NCI-H2227 (cell line): ENCODE data around the gene NUP188.

Experiments
- DNase-seq: peaks from one replicate; lab custom pipeline; 2025; ENCODE audit not compliant: unreplicated experiment; lab: John Stamatoyannopoulos, UW

NUP188 gene

DNA sequence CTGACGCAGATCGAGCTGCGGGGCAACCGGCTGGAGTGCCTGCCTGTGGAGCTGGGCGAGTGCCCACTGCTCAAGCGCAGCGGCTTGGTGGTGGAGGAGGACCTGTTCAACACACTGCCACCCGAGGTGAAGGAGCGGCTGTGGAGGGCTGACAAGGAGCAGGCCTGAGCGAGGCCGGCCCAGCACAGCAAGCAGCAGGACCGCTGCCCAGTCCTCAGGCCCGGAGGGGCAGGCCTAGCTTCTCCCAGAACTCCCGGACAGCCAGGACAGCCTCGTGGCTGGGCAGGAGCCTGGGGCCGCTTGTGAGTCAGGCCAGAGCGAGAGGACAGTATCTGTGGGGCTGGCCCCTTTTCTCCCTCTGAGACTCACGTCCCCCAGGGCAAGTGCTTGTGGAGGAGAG, 31.3 kb upstream of the NUP188 start:
- no peak for DNase-seq

DNA sequence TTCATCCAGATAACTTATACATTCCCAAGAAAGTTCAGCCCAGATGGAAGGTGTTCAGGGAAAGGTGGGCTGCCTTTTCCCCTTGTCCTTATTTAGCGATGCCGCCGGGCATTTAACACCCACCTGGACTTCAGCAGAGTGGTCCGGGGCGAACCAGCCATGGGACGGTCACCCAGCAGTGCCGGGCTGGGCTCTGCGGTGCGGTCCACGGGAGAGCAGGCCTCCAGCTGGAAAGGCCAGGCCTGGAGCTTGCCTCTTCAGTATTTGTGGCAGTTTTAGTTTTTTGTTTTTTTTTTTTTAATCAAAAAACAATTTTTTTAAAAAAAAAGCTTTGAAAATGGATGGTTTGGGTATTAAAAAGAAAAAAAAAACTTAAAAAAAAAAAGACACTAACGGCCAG, 30.8 kb upstream of the NUP188 start:
- DNase-seq, result no peak

DNA sequence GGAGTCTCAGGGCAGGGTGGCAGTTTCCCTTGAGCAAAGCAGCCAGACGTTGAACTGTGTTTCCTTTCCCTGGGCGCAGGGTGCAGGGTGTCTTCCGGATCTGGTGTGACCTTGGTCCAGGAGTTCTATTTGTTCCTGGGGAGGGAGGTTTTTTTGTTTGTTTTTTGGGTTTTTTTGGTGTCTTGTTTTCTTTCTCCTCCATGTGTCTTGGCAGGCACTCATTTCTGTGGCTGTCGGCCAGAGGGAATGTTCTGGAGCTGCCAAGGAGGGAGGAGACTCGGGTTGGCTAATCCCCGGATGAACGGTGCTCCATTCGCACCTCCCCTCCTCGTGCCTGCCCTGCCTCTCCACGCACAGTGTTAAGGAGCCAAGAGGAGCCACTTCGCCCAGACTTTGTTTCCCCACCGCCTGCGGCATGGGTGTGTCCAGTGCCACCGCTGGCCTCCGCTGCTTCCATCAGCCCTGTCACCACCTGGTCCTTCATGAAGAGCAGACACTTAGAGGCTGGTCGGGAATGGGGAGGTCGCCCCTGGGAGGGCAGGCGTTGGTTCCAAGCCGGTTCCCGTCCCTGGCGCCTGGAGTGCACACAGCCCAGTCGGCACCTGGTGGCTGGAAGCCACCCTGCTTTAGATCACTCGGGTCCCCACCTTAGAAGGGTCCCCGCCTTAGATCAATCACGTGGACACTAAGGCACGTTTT, 30.2 kb upstream of the NUP188 start:
- no peak for DNase-seq

DNA sequence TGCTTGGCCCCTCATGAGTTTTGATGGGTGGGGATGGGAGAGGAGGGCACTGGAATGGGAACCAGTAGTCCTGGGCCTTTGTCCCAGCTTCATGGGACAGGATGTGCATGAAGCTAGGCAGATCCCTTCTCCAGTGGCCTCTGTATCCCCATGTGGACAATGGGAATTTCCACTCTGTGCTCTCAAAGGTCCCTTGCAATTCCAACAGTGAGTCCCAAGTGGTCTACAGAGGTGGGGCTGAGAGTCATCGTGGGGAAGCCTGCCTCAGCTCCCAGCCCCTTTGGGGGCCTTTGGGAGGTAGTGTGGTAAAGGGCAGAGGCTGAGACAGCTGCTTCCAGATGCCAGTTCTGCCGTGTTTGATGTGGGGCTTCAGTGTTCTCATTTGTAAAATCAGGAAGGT, 28.6 kb upstream of the NUP188 start:
- DNase-seq, result no peak

DNA sequence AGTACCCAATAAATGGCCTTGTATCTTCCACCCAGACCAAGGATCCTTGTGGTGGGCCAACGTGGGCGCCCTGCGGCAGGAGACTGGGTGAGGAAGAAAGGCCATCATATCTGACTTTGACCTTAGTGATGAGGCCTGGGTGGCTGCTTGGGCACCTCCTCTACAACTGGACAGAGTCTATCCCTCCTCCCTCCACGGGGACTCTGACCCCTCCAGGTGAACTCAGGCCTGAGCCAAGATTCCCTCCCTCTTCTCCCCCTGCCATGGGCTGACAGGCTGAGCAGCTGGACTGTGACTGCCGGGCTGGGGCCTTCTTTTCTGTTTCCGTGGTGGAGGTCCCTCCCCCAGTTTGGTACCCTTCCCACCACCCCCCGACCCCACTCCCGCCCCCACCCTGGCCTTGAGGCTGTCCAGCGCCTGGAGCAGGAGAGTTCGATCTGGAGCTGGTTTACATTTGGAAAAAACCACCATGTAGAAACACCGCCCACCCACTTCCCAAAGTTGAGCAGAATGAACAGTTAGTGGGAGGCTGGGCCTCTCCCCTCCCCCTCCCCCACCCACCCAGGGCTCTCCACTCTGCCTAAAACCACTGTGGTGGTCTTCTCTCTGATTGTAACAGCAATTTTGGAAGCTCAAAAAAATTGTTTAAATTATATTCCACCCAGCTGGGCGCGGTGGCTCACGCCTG, 28.0 kb upstream of the NUP188 start:
- DNase-seq, result no peak

DNA sequence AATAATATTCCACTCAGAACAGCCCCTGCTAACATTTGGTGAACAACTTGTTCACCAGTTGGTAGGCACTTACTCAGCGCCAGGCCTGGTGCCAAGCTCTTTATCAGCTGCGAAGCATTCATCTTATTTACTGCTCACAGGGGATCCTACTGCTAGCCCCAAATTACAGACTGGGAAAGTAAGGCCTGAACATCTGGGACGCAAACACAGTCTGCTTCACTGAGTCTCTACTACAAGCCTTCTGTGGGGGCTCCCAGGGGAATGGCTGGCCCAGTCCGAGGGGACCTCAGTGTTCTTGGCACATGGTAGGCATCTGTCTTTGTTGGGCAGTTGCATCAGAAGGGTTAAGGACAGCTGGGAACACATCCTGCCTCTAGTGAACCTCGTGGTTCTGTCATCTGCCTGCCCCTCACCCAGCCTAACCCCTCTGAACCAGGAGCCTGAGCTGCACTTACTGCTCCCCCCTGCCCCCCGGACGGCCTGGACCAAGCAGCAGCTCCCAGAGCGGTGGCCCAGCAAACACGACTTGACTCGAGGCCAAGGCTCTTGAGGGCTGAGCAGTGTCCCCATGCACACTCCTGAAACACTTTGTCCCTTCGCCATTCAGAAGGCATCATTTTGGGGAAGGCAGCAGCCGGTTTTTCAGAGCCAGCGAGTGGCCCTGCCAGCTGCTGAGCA, 27.0 kb upstream of the NUP188 start, which contains the start of gene PHYHD1:
TSS of gene PHYHD1 (plus strand) at position 602 of the 678 bp plus-strand sequence. CDS start 1,342 bp downstream, outside the sequence.
- DNase-seq, result no peak

DNA sequence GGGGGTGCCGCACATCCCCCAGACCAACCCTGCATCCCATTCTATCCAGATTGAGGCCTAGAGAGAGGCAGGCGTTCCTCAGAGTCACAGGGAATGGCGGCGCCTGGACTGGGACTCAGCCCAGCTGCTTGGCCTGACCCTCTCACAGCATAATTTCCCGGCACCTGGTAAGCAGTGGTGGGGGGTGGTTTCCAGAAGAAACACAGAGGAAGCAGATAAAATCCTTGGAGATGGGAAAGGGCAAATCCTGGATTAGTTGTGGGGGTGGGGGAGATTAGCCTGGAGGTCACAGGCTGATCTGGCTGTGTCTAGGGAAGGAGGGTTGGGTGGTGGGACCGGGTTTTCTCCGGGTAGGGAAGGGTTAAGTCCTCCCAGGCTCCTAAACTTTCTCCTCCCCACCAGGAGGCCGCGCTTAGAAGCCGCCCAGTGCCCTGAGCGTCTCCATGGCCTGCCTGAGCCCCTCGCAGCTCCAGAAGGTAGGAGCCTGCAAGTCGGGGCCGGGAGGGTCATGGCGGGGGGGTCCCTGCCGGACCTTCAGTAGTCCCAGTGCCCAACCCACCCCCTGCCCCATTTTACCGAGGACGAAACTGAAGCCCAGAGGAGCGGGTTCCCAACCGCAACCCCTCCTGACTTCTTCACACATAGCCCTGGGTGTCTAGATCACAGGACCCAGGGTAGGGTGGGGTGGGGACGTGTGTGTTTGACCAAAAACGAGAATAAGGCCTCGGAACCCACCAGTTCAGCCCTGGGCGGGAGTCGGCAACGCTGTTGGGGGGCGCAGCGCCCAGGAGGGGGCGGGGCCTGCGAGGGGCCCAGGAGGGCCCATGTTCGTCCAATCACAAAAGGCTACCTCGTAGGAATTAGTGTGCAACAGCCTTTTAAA, 25.4 kb upstream of the NUP188 start:
- no peak for DNase-seq

DNA sequence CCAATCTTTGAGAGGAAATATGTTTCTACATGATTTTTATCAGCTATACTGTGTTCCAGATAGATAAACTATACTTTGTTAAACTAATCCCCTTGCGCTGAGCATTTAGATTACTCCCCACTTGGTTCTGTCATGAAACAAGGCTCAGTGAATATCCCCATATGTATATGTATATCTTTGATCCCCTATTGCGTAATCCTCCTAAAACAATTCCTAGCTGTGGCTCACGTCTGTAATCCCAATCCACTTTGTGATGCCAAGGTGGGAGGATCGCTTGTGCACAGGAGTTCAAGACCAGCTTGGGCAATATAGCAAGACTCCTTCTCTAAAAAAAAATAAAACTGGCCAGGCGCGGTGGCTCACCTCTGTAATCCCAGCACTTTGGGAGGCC, 24.0 kb upstream of the NUP188 start:
- no peak for DNase-seq

DNA sequence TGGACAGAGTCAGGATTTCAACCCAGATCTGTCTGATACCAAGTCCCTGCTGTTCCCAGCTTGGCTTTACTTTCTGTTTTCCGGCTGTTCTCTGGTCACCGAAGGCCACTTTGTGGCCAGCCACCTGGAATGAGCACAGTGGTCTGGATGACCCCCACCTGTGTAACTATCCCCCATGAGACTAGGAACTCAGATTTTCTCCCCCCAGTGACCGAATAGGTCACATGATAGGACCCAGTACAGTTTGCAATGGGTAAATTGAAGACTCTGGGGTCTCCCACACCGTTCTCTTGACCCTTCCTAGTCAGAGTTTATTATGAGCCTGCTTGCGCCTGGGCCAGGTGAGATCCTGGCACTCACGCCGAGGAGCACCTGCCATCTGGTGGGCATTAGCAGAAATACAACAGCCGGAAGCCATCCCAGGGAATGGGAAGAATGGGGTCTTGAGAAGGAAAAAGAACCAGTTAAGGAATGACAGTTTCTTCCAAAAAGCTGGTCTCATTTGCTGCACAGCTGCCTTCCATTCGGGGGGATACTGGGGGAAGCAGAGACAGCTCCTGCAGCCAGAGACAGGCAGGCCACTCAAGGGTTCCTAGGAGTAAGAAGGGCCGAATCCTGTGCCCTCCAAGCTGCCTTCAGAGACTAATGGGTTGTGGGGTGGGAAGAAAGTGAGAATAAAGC, 19.6 kb upstream of the NUP188 start:
- peak; percentile 59 for DNase-seq

DNA sequence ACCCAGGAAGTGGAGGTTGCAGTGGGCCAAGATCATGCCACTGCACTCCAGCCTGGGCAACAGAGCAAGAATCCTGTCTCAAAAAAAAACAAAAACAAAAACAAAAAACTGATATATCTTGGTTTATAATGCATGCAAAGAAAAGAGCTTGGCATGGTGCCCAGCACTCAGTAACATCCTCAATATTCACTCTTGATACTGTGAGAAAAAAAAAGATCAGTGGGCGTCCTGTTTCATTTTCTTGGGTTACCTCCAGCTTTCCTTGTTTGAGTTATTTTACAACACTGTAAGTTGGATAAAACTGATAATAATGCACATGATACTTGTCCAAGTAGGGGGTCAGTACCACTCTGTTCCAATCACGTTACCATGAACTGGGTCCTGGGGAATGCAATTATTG, 18.9 kb upstream of the NUP188 start:
- DNase-seq, result no peak

DNA sequence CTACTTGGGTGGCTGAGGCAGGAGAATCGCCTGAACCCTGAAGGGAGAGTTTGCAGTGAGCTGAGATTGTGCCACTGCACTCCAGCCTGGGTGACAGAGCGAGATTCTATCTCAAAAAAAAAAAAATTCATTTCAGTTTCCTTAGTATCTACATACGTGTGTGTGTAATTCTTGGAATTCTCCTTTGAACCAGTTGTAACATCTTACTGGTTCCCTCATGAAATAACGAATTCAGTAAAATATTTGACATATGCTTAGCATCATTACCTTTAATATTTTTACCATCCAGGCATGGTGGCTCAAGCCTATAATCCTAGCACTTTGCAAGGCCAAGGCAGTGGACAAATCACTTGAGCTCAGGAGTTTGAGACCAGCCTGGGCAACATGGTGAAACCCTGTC, 17.9 kb upstream of the NUP188 start:
- no peak for DNase-seq

DNA sequence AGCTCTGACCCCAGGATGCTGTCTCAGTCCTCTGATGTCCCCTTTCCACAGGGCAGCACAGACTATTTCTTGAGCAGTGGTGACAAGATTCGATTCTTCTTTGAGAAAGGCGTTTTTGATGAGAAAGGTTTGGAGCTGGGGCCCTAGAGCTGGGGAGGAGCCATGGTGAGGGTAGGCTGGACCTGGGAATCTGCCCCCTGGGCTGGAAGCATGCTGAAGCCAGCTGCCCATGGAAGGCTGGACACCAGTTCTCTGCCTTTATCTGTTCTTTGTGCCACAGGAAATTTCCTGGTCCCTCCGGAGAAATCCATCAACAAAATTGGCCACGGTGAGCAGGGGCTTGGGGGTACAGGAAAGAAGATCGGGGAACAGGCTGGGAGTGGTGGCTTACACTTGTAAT, 13.8 kb upstream of the NUP188 start:
- DNase-seq, result no peak

DNA sequence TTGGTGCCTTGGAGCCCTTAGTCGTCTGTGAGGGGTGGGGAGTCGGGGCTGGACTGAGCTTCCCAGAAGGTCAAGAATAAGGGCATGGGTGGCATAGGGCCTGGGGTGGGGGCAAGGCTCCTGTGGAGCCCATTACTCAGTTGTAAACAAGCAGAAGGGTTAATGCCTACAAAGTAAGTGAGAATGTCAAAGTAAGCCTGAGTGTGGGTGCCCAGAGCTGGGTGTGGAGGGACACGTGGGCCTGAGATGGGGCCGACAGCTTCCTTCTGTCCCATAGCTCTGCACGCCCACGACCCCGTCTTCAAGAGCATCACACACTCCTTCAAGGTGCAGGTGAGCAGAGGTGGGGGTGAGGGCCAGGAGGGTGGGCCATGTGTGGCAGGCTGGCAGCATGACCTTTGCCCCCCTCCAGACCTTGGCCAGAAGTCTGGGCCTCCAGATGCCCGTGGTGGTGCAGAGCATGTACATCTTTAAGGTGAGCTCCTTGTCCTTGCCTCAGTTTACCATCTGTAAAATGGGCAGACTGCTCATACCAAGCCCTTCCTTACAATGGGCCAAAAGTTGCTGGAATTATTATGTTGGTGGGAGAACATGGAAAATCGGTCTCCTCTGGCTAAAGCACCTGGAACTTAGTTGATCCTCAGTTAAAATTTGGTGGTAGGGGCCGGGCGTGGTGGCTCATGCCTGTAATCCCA, 11.2 kb upstream of the NUP188 start:
- no peak for DNase-seq

DNA sequence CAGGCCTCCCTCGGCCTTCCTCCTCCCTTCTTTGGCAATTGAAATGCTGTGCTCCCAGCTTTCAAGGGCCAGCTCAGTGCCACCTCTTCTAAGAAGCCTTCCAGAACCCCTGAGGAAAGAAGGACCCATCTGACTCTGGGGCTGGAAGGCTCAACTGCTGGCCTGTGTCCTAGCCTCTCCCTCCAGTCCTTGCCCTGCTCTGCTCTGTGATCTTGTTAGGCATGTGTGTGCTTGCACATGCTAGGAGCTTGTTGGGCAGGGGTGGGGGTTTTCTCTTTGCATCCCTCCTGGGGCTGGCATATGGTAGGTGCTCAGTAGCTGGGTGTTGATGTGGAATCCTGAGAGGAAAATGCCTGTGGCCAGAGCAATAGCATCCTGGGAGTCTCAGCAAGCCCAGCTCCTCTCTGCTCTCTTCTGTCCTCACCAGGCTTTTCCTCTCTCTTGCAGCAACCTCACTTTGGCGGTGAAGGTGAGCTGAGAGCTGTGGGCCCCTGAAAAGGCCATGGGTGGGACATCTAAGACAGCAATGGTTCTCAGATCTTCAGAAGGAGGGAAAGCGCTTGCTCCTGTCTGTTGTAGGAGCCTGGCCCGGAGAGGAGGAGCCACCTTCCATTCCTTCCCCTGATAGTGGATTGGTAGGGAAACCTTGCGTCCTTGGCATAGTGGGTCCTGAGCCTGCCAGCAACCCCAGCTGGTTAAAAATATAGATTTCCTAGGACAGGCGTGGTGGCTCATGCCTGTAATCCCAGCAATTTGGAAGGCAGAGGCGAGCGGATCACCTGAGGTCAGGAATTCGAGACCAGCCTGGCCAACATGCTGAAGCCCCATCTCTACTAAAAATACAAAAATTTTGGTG, 10.0 kb upstream of the NUP188 start:
- DNase-seq, result no peak

DNA sequence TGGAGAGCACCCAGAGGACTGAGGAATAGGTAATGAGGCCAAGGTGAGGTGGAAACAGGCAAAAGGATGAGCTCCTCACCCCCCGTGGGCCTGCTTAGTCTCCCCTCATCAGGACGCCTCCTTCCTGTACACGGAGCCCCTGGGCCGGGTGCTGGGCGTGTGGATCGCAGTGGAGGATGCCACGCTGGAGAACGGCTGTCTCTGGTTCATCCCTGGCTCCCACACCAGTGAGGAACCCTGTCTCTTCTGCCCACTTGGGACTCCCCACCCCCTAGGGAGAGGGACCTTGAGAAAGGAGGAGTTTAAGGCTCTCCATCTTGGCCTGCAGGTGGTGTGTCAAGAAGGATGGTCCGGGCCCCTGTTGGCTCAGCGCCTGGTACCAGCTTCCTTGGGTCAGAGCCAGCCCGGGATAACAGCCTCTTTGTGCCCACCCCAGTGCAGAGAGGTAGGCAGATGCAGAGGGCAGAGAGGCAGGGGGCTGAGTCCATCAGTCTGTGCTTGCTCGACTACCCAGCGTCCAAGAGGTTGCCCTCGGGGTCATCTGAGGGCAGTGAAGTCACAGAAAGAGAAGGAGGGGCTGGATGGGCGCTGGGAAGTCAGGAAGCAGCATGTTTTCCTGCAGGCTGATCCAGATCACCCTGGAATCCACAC, 7.1 kb upstream of the NUP188 start:
- no peak for DNase-seq

DNA sequence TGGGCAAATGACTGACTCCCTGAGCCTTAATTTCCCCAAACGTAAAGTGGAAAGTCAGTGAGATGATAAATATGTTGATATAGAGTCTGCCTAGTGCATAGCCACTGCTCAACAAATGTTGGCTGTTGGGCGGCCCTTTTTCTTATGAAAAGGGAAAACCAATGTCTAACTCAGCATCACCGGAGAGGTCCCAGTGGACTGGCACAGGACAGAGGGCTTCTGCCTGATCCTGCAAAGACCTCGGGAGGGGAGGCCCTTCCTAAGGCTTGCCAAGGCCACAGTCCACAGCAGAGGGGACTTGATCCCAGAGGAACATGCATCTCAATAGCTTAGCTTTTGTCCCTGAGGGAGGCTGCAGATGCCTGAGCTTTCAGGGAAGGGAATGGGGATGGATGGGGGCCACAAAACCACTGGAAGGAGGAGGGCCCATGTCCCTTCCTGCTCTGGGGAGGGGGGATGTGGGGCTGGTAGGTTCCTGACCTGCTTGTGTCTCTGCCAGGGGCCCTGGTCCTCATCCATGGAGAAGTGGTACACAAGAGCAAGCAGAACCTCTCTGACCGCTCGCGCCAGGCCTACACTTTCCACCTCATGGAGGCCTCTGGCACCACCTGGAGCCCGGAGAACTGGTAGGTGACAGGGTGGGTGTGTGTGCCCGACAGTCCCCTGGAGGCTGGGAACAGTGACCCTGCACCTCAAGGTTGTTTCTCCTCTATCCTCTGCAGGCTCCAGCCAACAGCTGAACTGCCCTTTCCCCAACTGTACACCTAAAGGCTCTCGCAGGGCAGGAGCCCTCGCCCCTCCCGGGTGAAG, 6.3 kb upstream of the NUP188 start:
- no peak for DNase-seq

DNA sequence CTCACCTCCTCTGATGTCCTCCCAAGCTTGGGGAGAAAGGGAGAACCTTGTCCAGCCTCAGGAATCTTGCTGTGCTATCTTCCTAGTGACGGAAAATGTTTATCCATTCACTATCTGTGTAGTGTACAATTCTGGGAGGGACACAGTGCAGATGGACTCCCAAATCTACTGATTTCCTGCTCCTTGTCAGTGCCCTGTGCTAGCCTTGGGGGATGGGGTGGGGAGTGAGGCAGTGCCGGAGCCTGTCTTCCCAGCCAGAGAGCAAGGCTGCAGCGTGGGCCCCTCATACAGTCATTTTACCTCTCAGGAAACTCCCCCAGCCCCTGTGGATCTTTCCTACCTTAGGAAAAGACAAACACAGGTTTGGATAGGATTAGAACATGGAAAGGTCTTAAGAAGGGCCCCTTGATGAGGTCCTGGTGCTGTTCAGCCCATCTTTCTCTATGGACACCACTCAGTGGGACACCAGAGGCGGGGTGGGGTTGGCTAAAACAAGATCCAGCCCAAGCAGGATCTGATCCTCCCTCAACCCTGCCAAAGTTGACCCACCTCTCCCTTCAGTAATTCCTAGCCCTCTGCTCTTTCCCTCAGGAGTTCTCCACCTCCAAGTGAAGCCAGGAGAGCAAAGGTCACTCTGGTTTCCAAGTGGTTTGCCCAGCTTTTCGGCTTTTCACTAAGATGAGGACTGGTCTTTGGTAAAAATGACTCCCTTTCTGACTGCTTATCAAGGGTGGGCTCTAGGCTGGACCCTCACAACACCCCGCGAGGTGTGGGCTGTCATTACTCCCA, 3.5 kb upstream of the NUP188 start:
- no peak for DNase-seq
